Stomach (tissue), 9 donors: ENCODE measurements around the gene ENTPD6. TPM values are rescaled to one million over a fixed set of nuclear protein-coding genes. Genes with fewer than 3 reads are reported as not detected.

Experiments used
- DNase-seq, 2 donors: peaks; one replicate each; pipeline versions ENCODE4 v3.0.0 to v3.0.0-alpha.2; 2013 to 2019
- H3K27ac ChIP-seq, 5 donors: fragments of 200-600 bp in 4 of 5; sonication (generic) in 4 of 5; one replicate each; pipeline ENCODE4 v1.5.1; 2013 to 2019; ENCODE audit warnings: mild to moderate bottlenecking in 1 of 5, moderate library complexity in 1 of 5
- H3K27me3 ChIP-seq, 3 donors: fragments of 200-600 bp; sonication (generic); one replicate each; pipeline ENCODE4 v1.5.1; 2017 to 2019; ENCODE audit warnings: mixed run types in 1 of 3
- H3K36me3 ChIP-seq, 4 donors: fragments of 200-600 bp; sonication (generic); 1 replicate in 3 of 4; 2 replicates in 1 of 4; pipeline ENCODE4 v1.5.1; 2016 to 2019
- H3K4me1 ChIP-seq, 4 donors: fragments of 200-600 bp; sonication (generic); one replicate each; pipeline ENCODE4 v1.5.1; 2016 to 2019
- H3K4me3 ChIP-seq, 4 donors: fragments of 200-600 bp; sonication (generic) in 3 of 4; one replicate each; pipeline ENCODE4 v1.5.1; 2016 to 2019; ENCODE audit warnings: mild to moderate bottlenecking in 1 of 4
- H3K9me3 ChIP-seq, 4 donors: fragments of 200-600 bp; sonication (generic); one replicate each; pipeline ENCODE4 v1.5.1; 2016 to 2019
- CTCF ChIP-seq, 7 experiments: fragments of 450-650 bp in 4 of 7; fragments of 200-600 bp in 3 of 7; sonication (generic) in 3 of 7; IDR thresholded peaks; one replicate each; pipeline ENCODE4 v1.5.1; 2016 to 2019; ENCODE audit warnings: antibody characterized with exemption in 7 of 7, control low read depth in 2 of 7, mild to moderate bottlenecking in 1 of 7
- EP300 ChIP-seq: sonication (generic); formaldehyde crosslinking; IDR thresholded peaks from one replicate; pipeline ENCODE4 v1.6.1; 2017; ENCODE audit warnings: antibody characterized with exemption
- POLR2A ChIP-seq, 4 donors: fragments of 450-650 bp; IDR thresholded peaks; one replicate each; pipeline ENCODE4 v1.6.1; 2016; ENCODE audit warnings: antibody characterized with exemption in 4 of 4, control low read depth in 2 of 4, mild to moderate bottlenecking in 1 of 4, moderate library complexity in 1 of 4
- POLR2AphosphoS5 ChIP-seq, 3 donors: sonication (generic); formaldehyde crosslinking; IDR thresholded peaks; one replicate each; pipeline ENCODE4 v1.6.1; 2016; ENCODE audit warnings: antibody characterized with exemption in 3 of 3
- WGBS, 5 donors: extraction: QIAGEN DNeasy Blood & Tissue Kit in 3 of 5; methylation state at CpG; one replicate each; pipeline versions ENCODE4 v1.1.5 to v1.1.7; 2013 to 2018; 5-methylcytosine and 5-hydroxymethylcytosine counted together
- intact Hi-C: fragments of 100-400 bp; cut with DNase I; formaldehyde crosslinking; loops from one replicate; pipeline ENCODE4 v1.15.1; 2023; ENCODE audit warnings: low total_unique reads
- polyA plus RNA-seq, 3 donors: library from polyadenylated mRNA; stranded (reverse); fragments of 200-250 nt; gene quantifications; one replicate each; pipeline ENCODE4 v1.2.3, GENCODE V29; 2013
- total RNA-seq, 5 donors: library from RNA; depleted of rRNA; stranded (reverse); fragments of >200 nt; gene quantifications; one replicate each; pipeline versions ENCODE4 v1.1.0 to v1.2.3, GENCODE V29; 2014 to 2016
- donor health status: healthy with polysubstance abuse.
- donor health status: Bipolar disorder and iron deficiency.
- donor health status: healthy.

The ENTPD6 gene
- total and polyA plus RNA-seq, 8 donors = 38.5 to 110 (median 66.5) TPM

GRCh38 chr20:25223765-25224720 is 28.5 kb downstream of the ENTPD6 start:
- TF ChIP-seq CTCF (IDR thresholded peaks at IDR 0.05) (no peak), EP300 (no peak), POLR2A (IDR thresholded peaks at IDR 0.05) (no peak), POLR2AphosphoS5 (IDR thresholded peaks at IDR 0.05) (no peak)
- Histone ChIP-seq H3K4me3 (no peak overlapping the region), H3K36me3 (peaks cover 3 to 65% (median 47%) of the 10 kb centered on the region in 4 donors), H3K9me3 (no peaks in the 10 kb centered on the region), H3K27me3 (no peaks in the 10 kb centered on the region), H3K4me1 (peaks cover 17 to 34% (median 31%) of the 10 kb centered on the region in 4 donors), H3K27ac (peak overlapping the region in 3 of 5 donors; percentile 41 to 70 (median 47))
- intact Hi-C loops = no loop called here
- 92 to 97% (median 96%) methylated on average over 14 to 24 of the region's 24 CpGs for WGBS, 5 donors
- peak in 1 of 2 donors; percentile 22 for DNase-seq

DNA sequence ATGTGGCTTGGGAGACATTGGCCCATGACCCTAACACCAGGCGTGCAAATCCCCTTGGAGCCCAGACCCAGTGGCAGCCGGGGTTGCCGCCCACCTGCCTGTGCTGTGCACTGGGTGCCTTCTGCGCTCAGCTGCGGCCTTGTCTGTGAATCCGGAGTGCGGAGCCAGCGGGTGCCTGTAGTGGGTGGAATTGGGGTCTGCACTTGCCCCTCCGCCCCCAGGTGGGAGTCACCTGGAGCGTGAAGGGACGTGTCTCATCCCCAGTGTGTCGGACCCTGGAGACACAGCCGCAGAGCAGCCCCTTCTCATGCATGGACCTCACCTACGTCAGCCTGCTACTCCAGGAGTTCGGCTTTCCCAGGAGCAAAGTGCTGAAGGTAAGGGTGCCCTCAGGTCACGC is 29.4 kb downstream of the ENTPD6 start:
- intact Hi-C loops = no loop called here
- Histone ChIP-seq H3K4me3 (no peak overlapping the region), H3K9me3 (no peaks in the 10 kb centered on the region), H3K4me1 (peaks cover 17 to 43% (median 36%) of the 10 kb centered on the region in 4 donors), H3K27me3 (no peaks in the 10 kb centered on the region), H3K27ac (no peak overlapping the region), H3K36me3 (peaks cover 3 to 56% (median 40%) of the 10 kb centered on the region in 4 donors)
- 96 to 99% (median 98%) methylated on average over 4 to 16 of the region's 16 CpGs for WGBS, 5 donors
- TF ChIP-seq CTCF (IDR thresholded peaks at IDR 0.05) (no peak), EP300 (no peak), POLR2A (IDR thresholded peaks at IDR 0.05) (no peak), POLR2AphosphoS5 (IDR thresholded peaks at IDR 0.05) (no peak)
- no peak for DNase-seq

DNA sequence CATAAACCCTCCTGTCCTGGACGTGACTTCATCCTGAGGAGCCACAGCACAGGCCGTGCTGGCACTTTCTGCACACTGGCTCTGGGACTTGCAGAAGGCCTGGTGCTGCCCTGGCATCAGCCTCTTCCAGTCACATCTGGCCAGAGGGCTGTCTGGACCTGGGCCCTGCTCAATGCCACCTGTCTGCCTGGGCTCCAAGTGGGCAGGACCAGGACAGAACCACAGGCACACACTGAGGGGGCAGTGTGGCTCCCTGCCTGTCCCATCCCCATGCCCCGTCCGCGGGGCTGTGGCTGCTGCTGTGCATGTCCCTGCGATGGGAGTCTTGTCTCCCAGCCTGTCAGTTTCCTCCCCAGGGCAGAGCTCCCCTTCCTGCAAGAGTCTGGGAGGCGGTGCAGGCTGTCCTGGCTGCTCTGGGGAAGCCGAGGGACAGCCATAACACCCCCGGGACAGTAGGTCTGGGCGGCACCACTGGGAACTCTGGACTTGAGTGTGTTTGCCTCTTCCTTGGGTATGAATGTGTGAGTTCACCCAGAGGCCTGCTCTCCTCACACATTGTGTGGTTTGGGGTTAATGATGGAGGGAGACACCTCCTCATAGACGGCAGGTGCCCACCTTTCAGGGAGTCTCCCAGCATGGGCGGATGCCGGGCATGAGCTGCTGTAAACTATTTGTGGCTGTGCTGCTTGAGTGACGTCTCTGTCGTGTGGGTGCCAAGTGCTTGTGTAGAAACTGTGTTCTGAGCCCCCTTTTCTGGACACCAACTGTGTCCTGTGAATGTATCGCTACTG is 30.3 kb downstream of the ENTPD6 start:
- TF ChIP-seq CTCF (IDR thresholded peaks at IDR 0.05) (no peak), POLR2AphosphoS5 (IDR thresholded peaks at IDR 0.05) (no peak), EP300 (no peak), POLR2A (IDR thresholded peaks at IDR 0.05) (no peak)
- DNase-seq = no peak
- peaks cover 17 to 51% (median 45%) of the 10 kb centered on the region in 4 donors for H3K4me1 ChIP-seq
- peaks cover 3 to 48% (median 35%) of the 10 kb centered on the region in 4 donors for H3K36me3 ChIP-seq
- peak overlapping the region in 4 of 5 donors; percentile 55 to 66 (median 64) for H3K27ac ChIP-seq
- no peak overlapping the region for H3K4me3 ChIP-seq
- no peaks in the 10 kb centered on the region for H3K27me3 ChIP-seq
- no peaks in the 10 kb centered on the region for H3K9me3 ChIP-seq
- 89 to 94% (median 91%) methylated on average over 6 to 16 of the region's 16 CpGs for WGBS, 5 donors
- intact Hi-C loops = no loop called here
